Tongue (tissue), 2 donors: ENCODE data around the gene DCC. TPM values are rescaled to one million over a fixed set of nuclear protein-coding genes. Genes with fewer than 3 reads are reported as not detected.
A peak's percentile ranks its signal among the peaks of the same experiment; 100 is the strongest.

Source experiments
- DNase-seq: peaks from one replicate; pipeline ENCODE4 v3.0.0-alpha.2; 2015
- total RNA-seq: library from RNA; depleted of rRNA; stranded (reverse); fragments of >200 nt; gene quantifications from one replicate; pipeline ENCODE4 v1.2.3, GENCODE V29; 2014

DCC gene
- total RNA-seq, 1 donor from 2014 or later: 5.5 TPM

DNA sequence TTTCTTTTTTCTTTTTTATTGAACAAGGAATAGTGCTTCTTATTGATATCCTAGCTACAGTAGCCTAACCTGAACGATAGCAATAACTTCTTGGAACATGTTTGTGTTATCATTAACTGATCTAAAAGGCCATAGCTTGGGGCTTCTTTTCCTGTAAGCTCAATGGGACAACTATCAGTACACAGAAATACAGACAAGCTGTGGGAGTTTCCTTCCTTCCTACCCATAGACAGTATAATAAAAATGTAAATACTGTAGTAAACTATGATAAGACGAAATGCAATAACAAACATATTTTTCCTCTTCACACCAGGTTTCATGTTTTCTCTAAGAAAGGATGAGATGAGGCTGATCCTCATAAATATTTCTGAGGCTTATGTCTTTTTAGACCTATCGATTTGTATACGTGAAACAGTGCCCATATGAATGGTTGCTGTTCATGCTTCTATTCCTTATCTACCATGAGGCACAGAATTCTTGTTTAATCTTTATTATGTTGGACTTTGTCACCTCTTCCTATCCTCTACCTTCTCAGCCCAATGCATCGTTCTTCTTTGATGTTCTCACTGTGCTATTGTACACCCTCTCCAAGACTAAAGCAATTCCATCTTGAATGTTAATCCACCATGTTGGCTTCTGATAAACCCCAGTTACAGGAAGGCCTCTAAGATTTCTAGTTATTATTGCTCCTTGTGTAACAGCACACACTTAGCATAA is 361.4 kb downstream of the DCC start:
- no peak for DNase-seq

- no peak for DNase-seq
These were observed 375.4 kb downstream of the DCC start for GRCh38 chr18:52715421-52715820.

GRCh38 chr18:52715991-52716390 is 376.0 kb downstream of the DCC start:
- DNase-seq: no peak

DNA sequence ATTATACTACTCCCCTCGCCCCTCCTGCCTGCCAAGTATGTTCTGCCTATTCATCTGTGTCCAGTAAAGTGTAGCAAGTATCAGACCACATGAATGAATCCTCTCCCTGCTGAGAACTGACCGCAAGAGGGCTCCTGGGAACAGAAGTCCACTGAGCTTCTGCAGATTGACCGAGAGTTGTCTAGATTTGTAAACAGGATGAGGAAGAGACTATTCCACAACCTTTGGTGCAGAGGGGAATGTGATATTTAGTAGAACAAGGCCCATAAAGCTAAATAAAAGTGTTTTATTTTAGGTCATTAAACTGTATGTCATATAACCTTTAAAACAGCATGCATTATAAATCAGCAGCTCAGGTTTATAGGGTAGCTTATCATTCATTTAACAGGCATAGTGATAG is 377.0 kb downstream of the DCC start:
- DNase-seq: peak; percentile 17

DNA sequence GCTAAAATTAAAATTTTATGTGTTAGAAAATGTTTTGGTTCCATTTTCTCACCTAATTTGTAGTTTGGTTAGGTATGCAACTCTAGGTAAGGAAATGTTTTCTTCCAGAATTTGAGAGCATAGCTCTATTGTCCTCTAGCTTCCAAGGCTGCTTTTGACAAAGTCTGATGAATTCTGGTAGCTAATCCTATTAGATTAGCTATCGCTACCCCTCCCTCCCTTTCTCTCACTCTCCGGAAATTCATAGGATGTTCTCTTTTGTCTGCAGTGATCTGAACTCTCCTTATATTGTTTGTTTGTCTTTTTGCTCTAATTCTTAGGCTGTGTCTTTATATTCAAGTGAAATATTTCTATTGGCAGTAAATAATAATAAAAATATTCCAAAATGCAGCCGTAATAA is 382.9 kb downstream of the DCC start:
- no peak for DNase-seq

GRCh38 chr18:52723550-52723970 is 383.6 kb downstream of the DCC start:
- no peak for DNase-seq

GRCh38 chr18:52730972-52731619 is 391.1 kb downstream of the DCC start:
- DNase-seq: no peak

DNA sequence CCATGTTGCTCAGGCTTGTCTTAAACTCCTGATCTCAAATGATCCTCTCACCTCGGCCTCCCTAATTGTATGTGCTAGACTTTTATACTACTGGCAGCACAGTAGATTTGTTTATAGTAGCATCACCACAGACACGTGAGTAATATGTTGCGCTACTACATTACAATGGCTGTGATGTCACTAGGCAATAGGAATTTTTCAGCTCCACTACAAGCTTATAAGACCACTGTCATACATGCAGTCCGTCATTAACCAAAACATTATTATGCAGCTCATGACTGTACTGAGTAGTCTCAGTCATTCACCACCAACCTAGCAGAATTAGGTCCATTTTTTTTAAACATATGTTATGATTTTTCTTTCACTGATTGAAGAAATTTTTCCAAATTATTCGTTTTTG is 398.9 kb downstream of the DCC start:
- no peak for DNase-seq

DNA sequence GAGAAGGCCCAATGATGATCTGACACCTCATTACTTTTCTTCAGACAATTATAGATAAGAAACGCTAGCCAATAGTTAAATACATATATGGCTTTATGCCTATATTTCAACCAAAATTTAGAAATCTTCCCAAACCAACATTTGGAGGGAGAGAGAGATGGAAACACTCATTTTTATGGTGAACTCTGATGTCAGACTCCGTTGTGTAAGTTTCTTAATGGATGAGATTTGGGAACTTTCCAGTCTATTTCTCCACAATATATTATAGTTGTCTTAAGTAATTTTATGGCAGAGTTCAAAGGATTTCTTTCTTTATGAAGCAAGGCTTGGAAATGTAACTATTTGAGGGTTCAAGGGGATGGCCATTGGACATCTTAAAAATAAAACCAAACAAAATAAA is 407.0 kb downstream of the DCC start:
- DNase-seq: no peak

DNA sequence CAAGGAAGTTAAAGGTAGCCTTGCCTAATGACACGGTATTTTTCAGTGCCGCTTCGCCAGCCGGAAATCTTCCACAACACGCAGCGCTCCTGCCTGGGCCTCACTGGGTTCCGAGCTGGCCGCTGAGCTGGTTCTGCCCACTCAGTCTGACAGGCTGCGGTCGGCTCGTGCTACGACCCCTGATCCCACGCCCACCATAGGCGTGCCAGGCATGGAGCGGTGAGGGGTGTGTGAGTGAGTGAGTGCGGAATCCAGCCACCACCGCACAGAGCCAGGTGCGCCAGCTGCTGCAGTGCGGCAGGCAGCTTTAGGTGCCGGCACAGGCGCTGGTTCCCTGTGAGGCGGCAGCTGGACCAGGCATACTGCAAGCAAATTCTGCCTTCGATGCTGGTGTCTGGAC is 407.9 kb downstream of the DCC start:
- DNase-seq: no peak

DNA sequence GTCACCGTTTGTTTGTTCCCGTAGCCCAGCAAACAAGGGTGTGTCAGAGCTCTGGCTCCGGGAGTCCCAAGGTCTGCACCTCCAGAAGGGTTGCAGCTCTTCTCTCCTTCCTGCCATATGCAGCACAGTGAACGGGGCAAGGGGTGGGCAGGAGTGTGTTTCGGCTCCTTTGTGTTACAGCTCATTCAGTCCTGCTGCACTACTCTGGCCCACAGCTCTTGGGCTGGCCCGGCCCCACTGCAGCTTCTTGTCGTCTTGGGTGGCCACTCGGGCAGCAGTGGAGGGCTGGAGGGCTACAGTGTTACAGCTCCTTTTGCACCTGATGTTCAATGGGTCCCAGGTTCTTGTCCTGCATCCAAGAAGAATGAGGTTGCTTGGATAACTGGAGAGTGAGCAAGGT is 408.3 kb downstream of the DCC start:
- DNase-seq: no peak

DNA sequence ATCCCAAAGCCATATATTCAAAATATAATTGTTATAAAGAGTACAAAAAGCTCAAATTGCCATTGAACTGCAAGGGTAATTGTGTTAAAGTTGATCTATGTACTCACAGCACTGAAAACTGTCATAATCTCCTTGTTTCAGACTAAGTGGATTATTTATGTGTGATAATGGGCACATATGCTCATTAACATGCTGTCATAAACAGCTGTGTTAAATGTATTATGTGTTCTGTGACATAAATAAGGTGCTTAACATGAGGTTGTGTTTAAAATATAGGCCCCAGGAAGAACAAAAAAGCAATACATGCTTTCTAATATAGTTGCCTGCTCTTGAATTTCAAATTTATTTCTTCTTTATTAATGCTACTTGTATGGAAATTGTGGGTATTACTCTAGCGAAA is 409.5 kb downstream of the DCC start:
- DNase-seq: no peak

DNA sequence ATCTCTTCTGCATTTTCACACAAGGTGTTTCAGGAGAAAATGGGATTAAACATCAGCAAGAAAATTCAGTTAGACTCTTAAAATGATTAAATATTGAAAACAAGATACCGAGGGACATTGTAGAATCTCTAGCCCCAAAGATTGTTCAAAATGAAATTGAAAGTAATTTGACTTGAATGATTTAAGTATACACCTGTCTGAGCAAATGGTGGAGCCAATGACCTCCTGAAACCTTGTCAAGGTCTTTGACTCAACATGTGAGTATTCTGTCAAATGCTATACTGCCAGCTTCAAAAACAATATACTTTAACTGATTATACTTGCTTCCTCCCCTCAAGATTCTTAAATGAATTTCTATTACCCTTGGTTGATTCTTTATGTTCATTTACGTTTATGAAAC is 411.0 kb downstream of the DCC start:
- DNase-seq: no peak

DNA sequence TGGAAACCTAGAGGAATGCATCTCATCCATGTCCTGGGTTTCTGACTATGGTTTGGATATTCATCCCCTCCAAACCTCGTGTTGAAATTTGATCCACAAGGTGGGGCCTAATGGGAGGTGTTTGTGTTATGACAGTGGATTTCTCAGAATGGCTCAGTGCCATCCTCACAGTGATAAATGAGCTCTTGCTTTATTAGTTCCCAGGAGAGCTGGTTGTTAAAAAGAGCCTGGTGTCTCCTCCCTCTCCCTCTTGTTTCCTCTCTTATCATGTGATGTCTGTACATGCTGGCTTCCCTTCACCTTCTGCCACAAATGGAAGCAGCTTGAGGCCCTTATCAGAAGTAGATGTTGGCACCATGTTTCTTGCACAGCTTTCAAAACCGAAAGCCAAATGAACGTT is 424.3 kb downstream of the DCC start:
- DNase-seq: no peak

DNA sequence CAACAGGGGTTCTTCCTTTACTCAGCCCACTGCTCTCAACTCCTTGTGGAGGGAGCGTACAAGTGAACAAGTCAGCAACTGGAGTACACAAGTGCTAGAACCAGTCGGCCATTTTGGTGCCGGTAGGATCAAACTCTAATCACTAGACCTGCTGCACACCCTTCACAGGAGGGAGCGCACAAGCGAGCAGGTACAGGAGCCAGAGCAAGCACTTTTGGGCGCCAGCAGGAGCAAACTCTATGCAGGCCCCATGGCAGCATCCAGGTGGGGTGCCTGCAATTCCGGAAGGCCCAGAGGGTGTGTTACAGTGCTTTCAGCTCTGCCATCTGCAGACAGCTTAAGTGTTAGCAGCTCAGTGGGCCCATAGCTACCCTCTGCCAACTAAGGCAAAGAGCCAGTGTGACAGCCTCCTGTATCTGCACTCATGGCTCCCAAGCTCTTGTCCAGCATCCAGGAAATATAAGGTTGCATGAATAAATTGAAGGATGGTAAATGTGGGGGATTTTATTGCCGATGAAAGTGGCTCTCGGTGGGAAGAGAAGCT is 426.1 kb downstream of the DCC start:
- DNase-seq: no peak

DNA sequence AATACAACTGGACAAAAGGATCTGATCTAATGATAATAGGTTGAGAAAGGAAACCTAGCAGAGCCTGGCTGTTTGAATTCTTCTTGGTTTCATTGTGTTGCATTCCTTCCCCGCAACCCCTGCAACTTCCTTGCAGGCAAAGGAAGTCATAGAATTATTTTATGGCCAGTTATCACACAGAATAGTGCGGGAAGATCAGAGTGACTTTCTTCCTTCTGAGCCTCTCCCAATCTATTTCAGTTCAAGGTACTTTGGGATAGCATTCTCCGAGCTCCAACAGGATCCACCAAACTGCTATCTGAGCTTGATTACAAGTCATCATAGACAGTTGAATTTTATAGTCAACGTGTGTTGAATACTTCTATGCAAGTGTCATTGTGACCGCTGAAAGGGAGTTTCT is 441.1 kb downstream of the DCC start:
- no peak for DNase-seq

- no peak for DNase-seq
These were observed 451.3 kb downstream of the DCC start for GRCh38 chr18:52791321-52791720.

- DNase-seq: no peak
These were observed 472.8 kb downstream of the DCC start for GRCh38 chr18:52812834-52813233.

DNA sequence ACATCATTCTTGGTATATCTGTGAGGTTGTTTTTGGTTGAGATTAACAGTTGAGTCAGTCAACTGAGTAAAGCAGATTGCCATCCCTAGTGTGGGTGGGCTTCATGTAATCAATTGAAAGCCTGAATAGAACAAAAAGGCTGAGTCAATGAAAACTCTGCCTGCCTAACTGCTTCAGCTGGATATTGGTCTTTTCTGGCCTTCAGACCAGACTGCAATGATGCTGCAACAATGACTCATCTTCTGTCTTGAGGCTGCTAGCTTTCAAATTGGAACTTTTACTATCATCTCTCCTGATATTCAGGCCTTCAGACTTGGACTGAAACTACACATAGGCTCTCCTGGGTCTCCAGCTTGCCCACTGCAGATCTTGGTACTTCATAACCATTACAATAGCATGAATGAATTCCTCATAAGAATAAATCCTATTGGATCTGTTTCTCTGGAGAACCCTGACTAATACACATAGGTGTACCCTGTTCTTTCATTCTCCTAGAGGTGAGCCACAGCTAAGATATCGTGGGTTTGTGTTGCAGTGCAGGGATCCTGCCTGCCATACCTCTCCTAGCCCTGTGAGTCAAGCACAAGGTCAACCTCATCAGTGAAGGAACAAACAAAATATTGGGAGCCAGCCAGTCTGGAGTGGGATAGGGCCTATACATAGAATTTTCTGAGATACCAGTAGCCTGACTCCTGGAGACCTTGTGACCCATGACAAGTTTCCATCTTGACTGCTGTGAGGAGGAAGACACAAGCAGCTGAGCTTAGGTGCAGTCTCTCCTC is 473.8 kb downstream of the DCC start:
- DNase-seq: no peak

DNA sequence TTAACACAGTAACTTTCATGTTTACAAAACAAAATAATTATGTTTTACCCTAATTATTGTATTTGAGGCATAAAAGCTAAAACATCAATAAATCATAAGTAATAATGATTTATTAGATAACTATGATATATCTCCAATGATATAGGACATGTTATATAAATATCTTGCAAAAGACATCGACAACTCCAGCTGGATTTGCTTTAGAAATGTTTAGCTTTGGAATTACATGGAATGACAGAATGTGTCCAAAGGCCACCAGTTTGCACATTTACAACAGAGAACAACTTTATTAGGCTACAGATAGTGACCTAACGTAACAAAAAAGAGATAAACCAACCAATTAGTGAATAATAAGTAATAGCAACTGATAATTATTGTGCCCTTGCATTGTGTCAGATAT is 475.7 kb downstream of the DCC start:
- no peak for DNase-seq

DNA sequence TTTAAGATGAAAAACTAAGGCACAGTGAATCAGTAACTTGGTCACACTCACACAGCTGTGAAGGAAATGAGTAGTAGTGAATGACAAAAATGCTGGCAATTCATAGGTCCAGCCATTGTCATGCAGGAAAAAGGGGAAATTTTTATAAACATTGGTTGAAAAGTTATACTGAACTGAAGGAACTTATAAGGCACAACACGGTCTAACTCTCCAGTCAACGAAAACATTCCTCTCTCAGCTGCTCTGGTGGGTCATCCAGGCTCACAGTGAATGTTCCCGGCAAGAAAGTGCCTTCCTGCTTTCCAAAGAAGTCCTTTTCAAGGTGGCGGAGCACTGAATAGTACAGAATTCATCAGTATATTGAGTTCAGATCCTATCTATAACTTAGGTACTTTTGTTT is 476.1 kb downstream of the DCC start:
- no peak for DNase-seq

DNA sequence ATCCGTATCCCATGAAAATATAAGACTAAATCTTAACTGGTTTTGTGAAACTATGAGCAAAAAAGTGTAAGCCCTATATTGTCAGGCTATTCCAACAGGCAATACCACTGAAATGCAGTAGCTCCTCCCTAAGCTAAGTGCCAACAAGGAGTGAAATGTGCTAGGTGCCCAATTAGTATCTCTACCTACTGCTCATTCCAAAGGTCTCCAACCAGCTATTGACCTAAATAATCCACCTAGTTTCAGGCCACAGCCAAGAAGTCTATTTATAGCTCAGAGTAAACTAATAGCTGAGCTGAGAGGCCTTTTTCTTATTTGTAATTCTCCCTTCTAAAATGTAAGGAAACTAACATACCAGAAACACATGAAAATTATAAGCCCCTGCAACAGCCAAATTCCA is 482.2 kb downstream of the DCC start:
- no peak for DNase-seq

GRCh38 chr18:52824126-52824525 is 484.1 kb downstream of the DCC start:
- peak; percentile 44 for DNase-seq
